Measurements from ENCODE around the gene SNAP47.

Gene SNAP47

GRCh38 chr1:227795732-227796131 lies 60.5 kb downstream of the SNAP47 start:
- Histone ChIP-seq H3K36me3 (ENCODE audit: insufficient read depth, low read length) (no peaks in the 10 kb centered on the region), H3K4me2 (ENCODE audit: low read length) (no peak overlapping the region), H3K9me2 (ENCODE audit: low read depth, low read length) (no peaks in the 10 kb centered on the region), H3K4me1 (ENCODE audit: insufficient read depth, low read length, severe bottlenecking) (no peaks in the 10 kb centered on the region), H3K27me3 (ENCODE audit: insufficient read depth, low read length) (no peaks in the 10 kb centered on the region; the same call in 1 of the 2 replicates), H3K79me2 (ENCODE audit: insufficient read depth, low read length) (no peaks in the 10 kb centered on the region), H4K20me1 (ENCODE audit: insufficient read depth, low read length) (no peaks in the 10 kb centered on the region), H3K27ac (ENCODE audit: low read depth, low read length, poor library complexity, severe bottlenecking) (no peak overlapping the region), H3K4me3 (ENCODE audit: low read depth, low read length, poor library complexity, severe bottlenecking) (no peak overlapping the region), H3F3A (ENCODE audit: insufficient read depth, low read length) (no peaks in the 10 kb centered on the region), H2AFZ (ENCODE audit: low read length) (no peak overlapping the region), H3K9me3 (ENCODE audit: low read length) (no peaks in the 10 kb centered on the region), H3K9ac (ENCODE audit: low read length) (no peak overlapping the region)
- no peak for TF ChIP-seq CTCF (IDR thresholded peaks at IDR 0.05; ENCODE audit: low read length)

- H3K4me1 ChIP-seq (ENCODE audit: insufficient read depth, low read length, severe bottlenecking), result no peaks in the 10 kb centered on the region
- H3K36me3 ChIP-seq (ENCODE audit: insufficient read depth, low read length), result no peaks in the 10 kb centered on the region
- no peak overlapping the region for H3K4me2 ChIP-seq (ENCODE audit: low read length)
- no peak overlapping the region for H3K27ac ChIP-seq (ENCODE audit: low read depth, low read length, poor library complexity, severe bottlenecking)
- H3K9ac ChIP-seq (ENCODE audit: low read length), result no peak overlapping the region
- no peaks in the 10 kb centered on the region for H3K79me2 ChIP-seq (ENCODE audit: insufficient read depth, low read length)
- no peak overlapping the region for H3K4me3 ChIP-seq (ENCODE audit: low read depth, low read length, poor library complexity, severe bottlenecking)
- H3K9me3 ChIP-seq (ENCODE audit: low read length), result no peaks in the 10 kb centered on the region
- no peaks in the 10 kb centered on the region for H4K20me1 ChIP-seq (ENCODE audit: insufficient read depth, low read length)
- TF ChIP-seq EZH2 (IDR thresholded peaks at IDR 0.05; ENCODE audit: borderline replicate concordance, low read length) (no peak), CTCF (IDR thresholded peaks at IDR 0.05; ENCODE audit: low read length) (no peak)
- H3F3A ChIP-seq (ENCODE audit: insufficient read depth, low read length), result no peaks in the 10 kb centered on the region
- no peaks in the 10 kb centered on the region for H3K9me2 ChIP-seq (ENCODE audit: low read depth, low read length)
- no peak overlapping the region for H2AFZ ChIP-seq (ENCODE audit: low read length)
- H3K27me3 ChIP-seq (ENCODE audit: insufficient read depth, low read length), result no peaks in the 10 kb centered on the region; the same call in 1 of the 2 replicates
Measured at GRCh38 chr1:227796359-227796915, 61.2 kb downstream of the SNAP47 start.

- Histone ChIP-seq H3F3A (ENCODE audit: insufficient read depth, low read length) (no peaks in the 10 kb centered on the region), H3K36me3 (ENCODE audit: insufficient read depth, low read length) (no peaks in the 10 kb centered on the region), H3K4me3 (ENCODE audit: low read depth, low read length, poor library complexity, severe bottlenecking) (no peak overlapping the region), H3K27me3 (ENCODE audit: insufficient read depth, low read length) (no peaks in the 10 kb centered on the region; the same call in 1 of the 2 replicates), H2AFZ (ENCODE audit: low read length) (no peak overlapping the region), H3K4me2 (ENCODE audit: low read length) (no peak overlapping the region), H3K79me2 (ENCODE audit: insufficient read depth, low read length) (no peaks in the 10 kb centered on the region), H3K9ac (ENCODE audit: low read length) (no peak overlapping the region), H3K9me3 (ENCODE audit: low read length) (no peaks in the 10 kb centered on the region), H4K20me1 (ENCODE audit: insufficient read depth, low read length) (no peaks in the 10 kb centered on the region), H3K4me1 (ENCODE audit: insufficient read depth, low read length, severe bottlenecking) (no peaks in the 10 kb centered on the region), H3K9me2 (ENCODE audit: low read depth, low read length) (no peaks in the 10 kb centered on the region), H3K27ac (ENCODE audit: low read depth, low read length, poor library complexity, severe bottlenecking) (no peak overlapping the region)
- TF ChIP-seq CTCF (IDR thresholded peaks at IDR 0.05; ENCODE audit: low read length), result no peak
- TF ChIP-seq EZH2 (IDR thresholded peaks at IDR 0.05; ENCODE audit: borderline replicate concordance, low read length), result no peak
Measured at GRCh38 chr1:227797144-227797543, 61.9 kb downstream of the SNAP47 start.

All from OCI-LY1 (cell line).